IPS-20b (cell line): ENCODE results near the gene CYP39A1.

Source experiments
- H3K27ac ChIP-seq: one replicate; pipeline ENCODE4 v1.5.1; 2013; ENCODE audit warnings: low read length
- H3K27me3 ChIP-seq: 2 replicates; pipeline ENCODE4 v1.6.1; 2013; ENCODE audit warnings: mild to moderate bottlenecking, low read length, inconsistent platforms; ENCODE audit not compliant: insufficient read depth
- H3K36me3 ChIP-seq: 2 replicates; pipeline ENCODE4 v1.6.1; 2013; ENCODE audit warnings: low read depth, mild to moderate bottlenecking, inconsistent platforms, low read length, moderate library complexity; ENCODE audit not compliant: insufficient read depth
- H3K4me1 ChIP-seq: 2 replicates; pipeline ENCODE4 v1.6.1; 2013; ENCODE audit warnings: mild to moderate bottlenecking, control low read depth, inconsistent platforms, low read length, moderate library complexity; ENCODE audit not compliant: insufficient read depth
- H3K4me3 ChIP-seq: 2 replicates; pipeline ENCODE4 v1.5.1; 2013; ENCODE audit warnings: mild to moderate bottlenecking, low read length, inconsistent platforms
- H3K9ac ChIP-seq: 2 replicates; pipeline ENCODE4 v1.6.1; 2013; ENCODE audit warnings: low read depth, mild to moderate bottlenecking, inconsistent platforms, low read length, moderate library complexity
- H3K9me3 ChIP-seq: 2 replicates; pipeline ENCODE4 v1.6.1; 2013; ENCODE audit warnings: mild to moderate bottlenecking, low read depth, low read length, inconsistent platforms; ENCODE audit not compliant: insufficient read depth

The CYP39A1 gene

DNA sequence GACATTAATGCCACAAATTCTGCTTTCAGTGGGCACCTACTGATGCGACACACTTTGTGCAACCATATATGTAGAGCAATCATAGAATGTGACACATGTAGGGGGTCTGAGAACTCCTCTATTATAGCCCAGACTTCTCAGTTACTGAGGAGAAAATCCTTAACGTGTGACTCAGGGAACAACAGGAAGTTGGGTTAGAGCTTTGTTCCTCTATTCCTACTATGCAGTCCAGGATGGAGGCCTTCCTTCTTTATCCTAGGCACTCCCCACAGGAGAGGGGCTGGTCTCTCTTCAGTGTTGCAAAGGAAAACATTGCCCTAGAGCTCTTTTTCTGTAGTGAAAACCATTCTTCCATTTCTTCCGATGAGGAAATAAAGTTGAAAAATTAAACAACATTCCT is 121.7 kb downstream of the CYP39A1 start:
- Histone ChIP-seq H3K27ac (no peak overlapping the region), H3K9ac (no peak overlapping the region), H3K27me3 (no peaks in the 10 kb centered on the region), H3K4me1 (peaks cover 10% of the 10 kb centered on the region), H3K4me3 (no peak overlapping the region), H3K36me3 (no peaks in the 10 kb centered on the region), H3K9me3 (no peaks in the 10 kb centered on the region)

- H3K9ac ChIP-seq: no peak overlapping the region
- peaks cover 10% of the 10 kb centered on the region for H3K4me1 ChIP-seq
- H3K36me3 ChIP-seq: no peaks in the 10 kb centered on the region
- H3K4me3 ChIP-seq: no peak overlapping the region
- H3K27ac ChIP-seq: no peak overlapping the region
- no peaks in the 10 kb centered on the region for H3K9me3 ChIP-seq
- H3K27me3 ChIP-seq: no peaks in the 10 kb centered on the region
Measured at GRCh38 chr6:46528961-46529750, 123.5 kb downstream of the CYP39A1 start.

DNA sequence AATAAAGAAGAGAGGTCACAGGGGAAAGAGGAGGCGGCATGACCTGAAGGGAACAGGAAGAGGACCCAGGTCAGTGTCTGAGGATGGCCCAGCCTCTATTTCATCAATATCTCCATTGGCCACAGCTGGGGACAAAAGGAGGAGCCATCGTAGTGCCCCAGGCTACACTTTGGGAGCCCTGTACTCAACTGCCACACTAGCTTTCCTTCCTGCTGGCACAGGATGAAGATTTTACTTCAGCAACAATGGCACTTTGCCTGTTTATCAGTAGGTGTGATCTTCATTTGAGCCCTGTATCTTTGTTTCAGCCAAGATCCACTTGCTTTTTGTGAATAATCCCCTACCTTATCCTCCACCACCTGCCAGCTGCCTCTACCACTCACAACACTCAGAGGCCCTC is 126.0 kb downstream of the CYP39A1 start:
- no peak overlapping the region for H3K9ac ChIP-seq
- no peaks in the 10 kb centered on the region for H3K27me3 ChIP-seq
- no peak overlapping the region for H3K4me3 ChIP-seq

DNA sequence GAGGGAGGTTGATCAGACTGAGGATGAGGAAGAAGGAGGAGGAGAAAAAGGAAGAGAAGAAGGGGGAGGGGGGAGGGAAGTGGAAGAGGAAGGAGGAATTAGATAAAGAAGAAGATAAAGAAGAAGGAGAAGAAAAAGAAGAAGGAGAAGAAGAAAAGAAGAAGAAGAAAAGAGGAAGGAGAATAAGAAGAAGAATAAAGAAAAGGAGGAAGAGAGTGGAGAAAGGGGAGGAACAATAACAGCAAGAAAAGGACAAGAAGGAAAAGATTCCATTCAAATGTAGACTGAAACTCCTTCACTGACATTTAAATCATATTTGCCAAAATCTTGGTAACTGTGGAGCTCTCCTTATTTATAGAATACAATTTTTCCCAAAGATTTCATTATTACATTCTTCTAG is 127.0 kb downstream of the CYP39A1 start:
- Histone ChIP-seq H3K36me3 (no peaks in the 10 kb centered on the region), H3K9ac (no peak overlapping the region), H3K4me1 (peaks cover 3% of the 10 kb centered on the region; the same call in 1 of the 2 replicates), H3K27ac (no peak overlapping the region), H3K4me3 (no peak overlapping the region), H3K27me3 (no peaks in the 10 kb centered on the region), H3K9me3 (no peaks in the 10 kb centered on the region)

More for the DNA sequence above, 126.0 kb downstream of the CYP39A1 start:
- peaks cover 10% of the 10 kb centered on the region for H3K4me1 ChIP-seq
- H3K36me3 ChIP-seq: no peaks in the 10 kb centered on the region
- H3K9me3 ChIP-seq: no peaks in the 10 kb centered on the region
- H3K27ac ChIP-seq: no peak overlapping the region

- Histone ChIP-seq H3K27ac (no peak overlapping the region), H3K4me3 (no peak overlapping the region), H3K9me3 (no peaks in the 10 kb centered on the region), H3K4me1 (no peaks in the 10 kb centered on the region), H3K9ac (no peak overlapping the region), H3K36me3 (no peaks in the 10 kb centered on the region), H3K27me3 (no peaks in the 10 kb centered on the region)
Measured at GRCh38 chr6:46521464-46521971, 131.1 kb downstream of the CYP39A1 start.

DNA sequence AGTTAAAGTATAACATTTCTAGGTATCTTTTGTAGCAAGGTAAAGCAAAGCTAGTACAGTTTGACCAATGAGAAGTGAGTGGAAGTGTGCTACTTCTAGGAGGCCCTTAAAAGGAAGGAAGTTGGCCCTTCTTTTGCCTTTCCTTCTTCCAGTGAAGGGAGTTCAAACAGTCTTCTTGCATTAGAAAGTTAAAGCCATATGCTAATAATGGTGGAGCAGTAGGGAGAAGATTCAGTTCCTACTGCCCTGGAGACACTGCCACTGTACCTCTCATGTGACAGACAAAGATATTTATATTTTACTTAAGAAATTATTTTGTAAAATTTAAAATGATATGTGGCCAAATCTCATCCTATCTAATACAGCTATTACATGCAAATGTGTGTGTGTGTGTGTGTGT is 135.4 kb downstream of the CYP39A1 start:
- Histone ChIP-seq H3K4me1 (no peaks in the 10 kb centered on the region), H3K9ac (no peak overlapping the region), H3K36me3 (no peaks in the 10 kb centered on the region), H3K27ac (no peak overlapping the region), H3K4me3 (no peak overlapping the region), H3K9me3 (no peaks in the 10 kb centered on the region), H3K27me3 (no peaks in the 10 kb centered on the region)

DNA sequence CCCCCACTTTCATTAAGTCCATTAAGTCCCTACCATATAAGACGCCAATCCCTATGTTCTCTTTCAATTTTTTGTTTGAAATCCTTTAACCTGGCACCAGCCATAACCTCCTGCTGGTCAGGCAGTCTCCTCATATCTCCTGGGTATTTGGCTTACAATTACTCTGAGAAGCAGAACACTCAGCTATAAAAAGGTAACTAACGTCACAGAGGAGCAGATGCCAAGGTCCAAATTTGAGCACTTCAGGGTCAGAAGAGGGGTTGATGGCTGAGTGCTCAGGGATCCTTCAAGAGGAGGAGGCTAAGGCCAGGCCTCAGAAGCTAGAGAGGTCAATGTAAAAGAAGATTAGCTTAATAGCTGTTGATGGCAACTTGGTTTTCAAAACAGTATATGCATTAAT is 139.1 kb downstream of the CYP39A1 start:
- no peaks in the 10 kb centered on the region for H3K9me3 ChIP-seq
- no peaks in the 10 kb centered on the region for H3K4me1 ChIP-seq
- no peak overlapping the region for H3K27ac ChIP-seq

DNA sequence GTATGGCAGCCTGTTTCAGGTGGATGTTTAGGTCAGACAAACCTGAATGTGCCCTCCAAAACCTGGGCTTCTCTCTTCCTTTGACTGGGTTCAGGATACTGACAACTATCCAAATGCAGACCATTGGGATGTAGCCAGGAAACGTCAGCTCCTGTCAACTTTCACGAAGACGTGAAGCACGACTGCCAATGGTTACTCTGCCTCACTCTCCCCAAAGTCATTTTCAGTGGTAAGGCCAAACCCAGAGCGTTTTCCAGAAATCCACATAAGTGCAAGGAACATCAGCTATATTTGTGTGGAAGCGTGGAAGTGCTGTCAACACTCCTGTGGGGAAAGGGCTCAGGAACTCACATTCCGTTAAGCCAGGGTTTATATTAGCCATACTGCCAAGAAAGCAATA is 141.3 kb downstream of the CYP39A1 start:
- no peaks in the 10 kb centered on the region for H3K9me3 ChIP-seq
- H3K36me3 ChIP-seq: no peaks in the 10 kb centered on the region
- H3K4me3 ChIP-seq: no peak overlapping the region
- H3K4me1 ChIP-seq: no peaks in the 10 kb centered on the region
- H3K27ac ChIP-seq: no peak overlapping the region
- no peak overlapping the region for H3K9ac ChIP-seq
- no peaks in the 10 kb centered on the region for H3K27me3 ChIP-seq

More for the DNA sequence above, 139.1 kb downstream of the CYP39A1 start:
- no peaks in the 10 kb centered on the region for H3K27me3 ChIP-seq
- H3K9ac ChIP-seq: no peak overlapping the region
- H3K4me3 ChIP-seq: no peak overlapping the region
- no peaks in the 10 kb centered on the region for H3K36me3 ChIP-seq

DNA sequence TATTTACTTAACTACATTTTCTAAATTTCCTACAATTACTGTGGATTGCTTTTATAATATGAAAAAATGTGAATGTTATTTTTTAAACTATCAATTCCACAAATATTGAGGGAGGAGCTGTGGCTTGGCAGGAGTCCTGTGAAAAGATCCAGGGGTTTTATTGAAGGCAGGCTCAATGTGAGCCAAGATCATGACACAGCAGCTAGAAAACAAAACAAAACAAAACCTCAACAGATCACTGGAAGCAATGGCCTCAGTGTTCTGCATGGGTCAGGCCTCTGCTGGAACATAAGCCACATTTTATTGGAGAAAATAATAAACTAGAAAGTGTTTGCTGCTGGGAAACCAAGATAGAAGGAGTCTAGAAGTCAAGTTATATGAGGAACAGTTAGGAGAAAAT is 142.0 kb downstream of the CYP39A1 start:
- Histone ChIP-seq H3K9ac (no peak overlapping the region), H3K36me3 (no peaks in the 10 kb centered on the region), H3K4me3 (no peak overlapping the region), H3K9me3 (no peaks in the 10 kb centered on the region), H3K27me3 (no peaks in the 10 kb centered on the region), H3K4me1 (no peaks in the 10 kb centered on the region), H3K27ac (no peak overlapping the region)

DNA sequence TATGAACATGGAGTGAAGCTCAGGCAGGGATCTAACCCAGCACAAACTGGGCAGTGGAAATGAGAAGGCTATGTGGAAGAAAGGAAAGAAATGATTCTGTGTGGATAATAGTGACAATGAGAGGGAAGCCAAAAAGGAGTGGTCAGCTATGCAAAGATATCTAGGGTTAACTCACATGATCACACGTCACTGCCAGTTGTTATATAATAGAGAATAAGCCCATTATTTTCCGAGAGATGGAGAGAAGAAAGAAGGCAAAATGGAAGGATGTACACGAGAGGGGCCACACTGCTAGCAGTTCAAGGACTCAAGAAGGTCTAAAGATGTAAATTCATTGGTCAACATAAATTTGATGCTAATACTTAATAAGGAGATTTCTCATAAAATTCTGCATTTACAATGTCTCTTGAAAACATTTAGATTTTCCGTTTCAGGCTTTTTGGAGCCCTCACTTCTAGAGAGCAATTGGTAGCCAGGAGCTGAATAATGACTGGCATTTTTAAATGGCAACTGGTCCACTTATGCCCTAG is 142.6 kb downstream of the CYP39A1 start:
- H3K27me3 ChIP-seq: no peaks in the 10 kb centered on the region
- H3K4me3 ChIP-seq: no peak overlapping the region
- H3K4me1 ChIP-seq: no peaks in the 10 kb centered on the region
- H3K36me3 ChIP-seq: no peaks in the 10 kb centered on the region
- no peak overlapping the region for H3K27ac ChIP-seq
- no peaks in the 10 kb centered on the region for H3K9me3 ChIP-seq
- no peak overlapping the region for H3K9ac ChIP-seq

- H3K9me3 ChIP-seq: no peaks in the 10 kb centered on the region
- no peaks in the 10 kb centered on the region for H3K4me1 ChIP-seq
- no peak overlapping the region for H3K9ac ChIP-seq
- H3K36me3 ChIP-seq: no peaks in the 10 kb centered on the region
- H3K27ac ChIP-seq: no peak overlapping the region
- no peak overlapping the region for H3K4me3 ChIP-seq
- H3K27me3 ChIP-seq: no peaks in the 10 kb centered on the region
Measured at GRCh38 chr6:46509063-46509462, 143.6 kb downstream of the CYP39A1 start.

GRCh38 chr6:46507426-46507825 is 145.2 kb downstream of the CYP39A1 start:
- no peak overlapping the region for H3K4me3 ChIP-seq
- H3K27ac ChIP-seq: no peak overlapping the region
- no peaks in the 10 kb centered on the region for H3K36me3 ChIP-seq
- H3K9me3 ChIP-seq: no peaks in the 10 kb centered on the region
- H3K9ac ChIP-seq: no peak overlapping the region
- no peaks in the 10 kb centered on the region for H3K4me1 ChIP-seq
- no peaks in the 10 kb centered on the region for H3K27me3 ChIP-seq
